Measurements from ENCODE around the gene ZNF853.
A peak's percentile ranks its signal among the peaks of the same experiment; 100 is the strongest.

Gene ZNF853

GRCh38 chr7:6636741-6637543 lies 21.5 kb downstream of the ZNF853 start, which contains the start of gene ZNF316:
ZNF316 (plus strand) TSS chr7:6637318; CDS start chr7:6642410, 5,092 bp downstream.
- peak; percentile 24 for DNase-seq (ENCODE audit: low spot score)

- DNase-seq (ENCODE audit: low spot score) = no peak
Observed at GRCh38 chr7:6637544-6638229, 22.3 kb downstream of the ZNF853 start.

GRCh38 chr7:6639032-6639431 lies 23.6 kb downstream of the ZNF853 start:
- DNase-seq (ENCODE audit: low spot score) = no peak

- DNase-seq (ENCODE audit: low spot score) = no peak
Observed at GRCh38 chr7:6639627-6640026, 24.2 kb downstream of the ZNF853 start.

GRCh38 chr7:6640246-6640721 lies 24.9 kb downstream of the ZNF853 start:
- peak; percentile 9 for DNase-seq (ENCODE audit: low spot score)

GRCh38 chr7:6641305-6642035 lies 26.1 kb downstream of the ZNF853 start:
- DNase-seq (ENCODE audit: low spot score) = no peak

- DNase-seq (ENCODE audit: low spot score) = no peak
Observed at GRCh38 chr7:6642239-6642839, 26.9 kb downstream of the ZNF853 start.

- DNase-seq (ENCODE audit: low spot score) = no peak
Observed at GRCh38 chr7:6642861-6643640, 27.6 kb downstream of the ZNF853 start.

GRCh38 chr7:6643915-6644625 lies 28.7 kb downstream of the ZNF853 start:
- DNase-seq (ENCODE audit: low spot score) = no peak

GRCh38 chr7:6644728-6645127 lies 29.3 kb downstream of the ZNF853 start:
- DNase-seq (ENCODE audit: low spot score) = no peak

- DNase-seq (ENCODE audit: low spot score) = no peak
Observed at GRCh38 chr7:6646465-6646864, 31.1 kb downstream of the ZNF853 start.

GRCh38 chr7:6647080-6647479 lies 31.7 kb downstream of the ZNF853 start:
- no peak for DNase-seq (ENCODE audit: low spot score)

GRCh38 chr7:6647541-6647940 lies 32.1 kb downstream of the ZNF853 start:
- DNase-seq (ENCODE audit: low spot score) = no peak

- no peak for DNase-seq (ENCODE audit: low spot score)
Observed at GRCh38 chr7:6648066-6648814, 32.8 kb downstream of the ZNF853 start.

GRCh38 chr7:6648815-6649104 lies 33.4 kb downstream of the ZNF853 start:
- no peak for DNase-seq (ENCODE audit: low spot score)

GRCh38 chr7:6649241-6649961 lies 34.0 kb downstream of the ZNF853 start:
- no peak for DNase-seq (ENCODE audit: low spot score)

GRCh38 chr7:6650086-6650485 lies 34.7 kb downstream of the ZNF853 start:
- DNase-seq (ENCODE audit: low spot score) = no peak

- no peak for DNase-seq (ENCODE audit: low spot score)
Observed at GRCh38 chr7:6650521-6651011, 35.2 kb downstream of the ZNF853 start.

GRCh38 chr7:6651851-6652445 lies 36.5 kb downstream of the ZNF853 start:
- no peak for DNase-seq (ENCODE audit: low spot score)
